DOHH2 (cell line): ENCODE measurements around the gene STUB1.

ENCODE experiments used
- H3F3A ChIP-seq: fragments of 200-600 bp; sonication (generic), shearing (Covaris generic); 2 replicates; pipeline ENCODE4 v1.6.0; 2016; ENCODE audit warnings: antibody characterized with exemption, mild to moderate bottlenecking; ENCODE audit not compliant: control insufficient read depth, insufficient read depth
- H3K27ac ChIP-seq: fragments of 200-600 bp; sonication (generic); 2 replicates; pipeline ENCODE4 v1.5.1; 2014; ENCODE audit warnings: low read depth, mild to moderate bottlenecking, low read length, moderate library complexity
- H3K27me3 ChIP-seq: fragments of 200-600 bp; sonication (generic); 2 replicates; pipeline ENCODE4 v1.6.1; 2014; ENCODE audit warnings: mild to moderate bottlenecking, low read length, mixed read lengths; ENCODE audit not compliant: control insufficient read depth
- H3K36me3 ChIP-seq: fragments of 200-600 bp; sonication (generic); 2 replicates; pipeline ENCODE4 v1.6.1; 2014; ENCODE audit warnings: mild to moderate bottlenecking, low read length, moderate library complexity, mixed read lengths; ENCODE audit not compliant: control insufficient read depth
- H3K4me1 ChIP-seq: fragments of 200-600 bp; sonication (generic); 2 replicates; pipeline ENCODE4 v1.6.1; 2014; ENCODE audit warnings: mild to moderate bottlenecking, low read length, mixed read lengths; ENCODE audit not compliant: control insufficient read depth
- H3K4me2 ChIP-seq: fragments of 200-600 bp; sonication (generic); 2 replicates; pipeline ENCODE4 v1.6.0; 2014; ENCODE audit warnings: mild to moderate bottlenecking, low read length, moderate library complexity
- H3K4me3 ChIP-seq: fragments of 200-600 bp; sonication (generic); 2 replicates; pipeline ENCODE4 v1.5.1; 2014; ENCODE audit warnings: mild to moderate bottlenecking, low read length, mixed read lengths
- H3K79me2 ChIP-seq: fragments of 200-600 bp; sonication (generic); 2 replicates; pipeline ENCODE4 v1.6.1; 2014; ENCODE audit warnings: mild to moderate bottlenecking, low read length, mixed read lengths; ENCODE audit not compliant: control insufficient read depth
- H3K9me2 ChIP-seq: fragments of 200-600 bp; sonication (generic); replicated peaks from 2 replicates; pipeline ENCODE4 v1.6.1; 2014; ENCODE audit warnings: mild to moderate bottlenecking, low read length, mixed read lengths; ENCODE audit not compliant: control insufficient read depth
- H3K9me3 ChIP-seq: fragments of 200-600 bp; sonication (generic); 2 replicates; pipeline ENCODE4 v1.6.1; 2014; ENCODE audit warnings: antibody characterized with exemption, low read length, mixed read lengths; ENCODE audit not compliant: control insufficient read depth, insufficient read depth
- H4K20me1 ChIP-seq: fragments of 200-600 bp; sonication (generic); 2 replicates; pipeline ENCODE4 v1.6.0; 2014; ENCODE audit warnings: low read depth, mild to moderate bottlenecking, antibody characterized with exemption, low read length, moderate library complexity; ENCODE audit not compliant: control insufficient read depth, insufficient read depth
- EZH2phosphoT487 ChIP-seq: fragments of 200-600 bp; sonication (generic); IDR thresholded peaks from 2 replicates; pipeline ENCODE4 v1.6.1; 2017; ENCODE audit warnings: borderline replicate concordance, mild to moderate bottlenecking, antibody characterized with exemption, low read length, moderate library complexity, mixed read lengths
- TF ChIP-seq, protein P1 (sequence below): fragments of 200-600 bp; sonication (generic); IDR thresholded peaks from one replicate; pipeline ENCODE4 v1.5.1; 2014; ENCODE audit warnings: antibody characterized with exemption, mild to moderate bottlenecking, low read depth, low read length; ENCODE audit not compliant: poor library complexity, severe bottlenecking

The STUB1 gene

DNA sequence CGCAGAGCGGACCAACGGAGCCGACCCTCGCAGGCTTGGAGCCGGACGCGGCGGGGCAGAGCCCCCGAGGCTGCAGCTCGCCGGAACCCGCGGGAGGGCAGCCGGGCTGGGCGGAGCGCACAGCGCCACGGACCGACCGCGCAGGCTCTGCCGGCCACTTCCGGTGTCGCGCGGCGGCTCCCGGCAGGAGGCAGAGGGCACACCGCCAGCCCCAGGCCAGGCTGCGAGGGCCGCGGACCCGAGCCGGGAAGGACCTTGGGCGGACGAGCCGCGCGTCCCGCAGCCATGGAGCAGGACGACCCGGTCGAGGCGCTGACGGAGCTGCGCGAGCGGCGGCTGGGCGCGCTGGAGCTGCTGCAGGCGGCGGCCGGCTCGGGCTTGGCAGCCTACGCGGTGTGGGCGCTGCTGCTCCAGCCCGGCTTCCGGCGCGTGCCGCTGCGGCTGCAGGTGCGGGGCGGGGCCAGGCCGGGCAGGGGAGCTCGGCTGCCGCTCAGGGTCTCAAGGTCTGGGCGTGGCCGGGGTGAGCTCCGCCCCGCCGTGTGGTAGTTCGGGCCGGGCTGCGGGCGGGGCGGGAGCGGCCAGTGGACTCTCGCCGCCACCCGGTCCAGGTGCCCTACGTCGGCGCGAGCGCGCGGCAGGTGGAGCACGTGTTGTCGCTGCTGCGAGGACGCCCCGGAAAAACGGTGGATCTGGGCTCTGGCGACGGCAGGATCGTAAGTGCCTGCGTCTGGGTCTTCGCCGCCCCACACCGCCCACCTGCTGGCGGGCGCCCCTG, 41.0 kb downstream of the STUB1 start, which contains the start of gene ANTKMT:
TSS of gene ANTKMT (plus strand) at position 157 of the 775 bp plus-strand sequence. CDS start at position 286, 129 bp downstream.
- peaks cover 59% of the 10 kb centered on the region for H3K4me1 ChIP-seq
- H3F3A ChIP-seq, result peaks cover 11% of the 10 kb centered on the region; the same call in 1 of the 2 replicates
- no peaks in the 10 kb centered on the region for H3K9me3 ChIP-seq
- peaks cover 9% of the 10 kb centered on the region for H3K79me2 ChIP-seq
- H4K20me1 ChIP-seq, result 0 out of 2 replicates have a peak, but pooled peaks cover 4% of the 10 kb centered on the region
- peak within 1 kb of the TSS; percentile 99 for H3K4me3 ChIP-seq
- peaks cover 3% of the 10 kb centered on the region for H3K27me3 ChIP-seq
- peak within 1 kb of the TSS; percentile 93 for H3K27ac ChIP-seq
- peaks cover 26% of the 10 kb centered on the region for H3K36me3 ChIP-seq
- no peaks in the 10 kb centered on the region for H3K9me2 ChIP-seq
- no peak for TF ChIP-seq EZH2phosphoT487
- TF ChIP-seq, protein P1, sequence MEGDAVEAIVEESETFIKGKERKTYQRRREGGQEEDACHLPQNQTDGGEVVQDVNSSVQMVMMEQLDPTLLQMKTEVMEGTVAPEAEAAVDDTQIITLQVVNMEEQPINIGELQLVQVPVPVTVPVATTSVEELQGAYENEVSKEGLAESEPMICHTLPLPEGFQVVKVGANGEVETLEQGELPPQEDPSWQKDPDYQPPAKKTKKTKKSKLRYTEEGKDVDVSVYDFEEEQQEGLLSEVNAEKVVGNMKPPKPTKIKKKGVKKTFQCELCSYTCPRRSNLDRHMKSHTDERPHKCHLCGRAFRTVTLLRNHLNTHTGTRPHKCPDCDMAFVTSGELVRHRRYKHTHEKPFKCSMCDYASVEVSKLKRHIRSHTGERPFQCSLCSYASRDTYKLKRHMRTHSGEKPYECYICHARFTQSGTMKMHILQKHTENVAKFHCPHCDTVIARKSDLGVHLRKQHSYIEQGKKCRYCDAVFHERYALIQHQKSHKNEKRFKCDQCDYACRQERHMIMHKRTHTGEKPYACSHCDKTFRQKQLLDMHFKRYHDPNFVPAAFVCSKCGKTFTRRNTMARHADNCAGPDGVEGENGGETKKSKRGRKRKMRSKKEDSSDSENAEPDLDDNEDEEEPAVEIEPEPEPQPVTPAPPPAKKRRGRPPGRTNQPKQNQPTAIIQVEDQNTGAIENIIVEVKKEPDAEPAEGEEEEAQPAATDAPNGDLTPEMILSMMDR, result no peak
- H3K4me2 ChIP-seq, result peak within 1 kb of the TSS; percentile 96

DNA sequence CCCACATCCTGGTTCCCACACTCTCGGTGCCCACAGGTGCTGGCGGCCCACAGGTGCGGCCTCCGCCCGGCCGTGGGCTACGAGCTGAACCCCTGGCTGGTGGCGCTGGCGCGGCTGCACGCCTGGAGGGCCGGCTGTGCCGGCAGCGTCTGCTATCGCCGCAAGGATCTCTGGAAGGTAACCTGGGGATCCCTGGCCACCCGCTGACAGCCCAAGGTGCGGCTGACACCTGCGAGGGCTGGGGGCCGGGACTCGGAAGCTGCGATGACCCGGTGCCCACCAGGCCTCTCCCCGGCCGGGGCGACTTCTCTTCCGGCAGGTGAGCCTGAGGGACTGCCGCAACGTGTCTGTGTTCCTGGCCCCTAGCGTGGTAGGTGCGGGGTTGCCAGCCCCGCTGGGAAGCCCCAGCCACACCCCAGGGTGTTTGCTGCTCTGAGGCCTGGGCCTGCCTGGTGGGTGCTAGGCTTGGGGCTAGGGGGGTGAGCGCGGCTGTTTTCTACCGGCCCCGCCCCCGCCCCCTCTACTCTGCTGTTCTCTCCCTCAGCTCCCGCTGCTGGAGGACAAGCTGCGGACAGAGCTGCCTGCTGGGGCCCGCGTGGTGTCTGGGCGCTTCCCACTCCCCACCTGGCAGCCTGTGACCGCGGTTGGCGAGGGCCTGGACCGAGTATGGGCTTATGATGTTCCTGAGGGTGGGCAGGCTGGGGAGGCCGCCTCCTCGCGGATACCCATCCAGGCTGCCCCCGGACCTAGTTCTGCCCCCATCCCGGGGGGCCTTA, 41.7 kb downstream of the STUB1 start:
- Histone ChIP-seq H3K4me1 (peaks cover 60% of the 10 kb centered on the region), H3K9me2 (no peaks in the 10 kb centered on the region), H3K36me3 (peaks cover 26% of the 10 kb centered on the region), H3K27ac (no peak overlapping the region), H3K4me2 (peak overlapping the region; percentile 96), H3K9me3 (no peaks in the 10 kb centered on the region), H3K27me3 (no peaks in the 10 kb centered on the region), H3F3A (peaks cover 11% of the 10 kb centered on the region; the same call in 1 of the 2 replicates), H3K79me2 (peaks cover 9% of the 10 kb centered on the region), H4K20me1 (0 out of 2 replicates have a peak, but pooled peaks cover 3% of the 10 kb centered on the region), H3K4me3 (peak overlapping the region; percentile 99)
- TF ChIP-seq EZH2phosphoT487, result no peak
- TF ChIP-seq, protein P1, result no peak

- Histone ChIP-seq H3K27ac (no peak overlapping the region), H3K4me3 (no peak overlapping the region), H3K27me3 (no peaks in the 10 kb centered on the region), H3K79me2 (peaks cover 9% of the 10 kb centered on the region), H4K20me1 (0 out of 2 replicates have a peak, but pooled peaks cover 3% of the 10 kb centered on the region), H3K36me3 (peaks cover 26% of the 10 kb centered on the region), H3K9me2 (no peaks in the 10 kb centered on the region), H3F3A (peaks cover 11% of the 10 kb centered on the region; the same call in 1 of the 2 replicates), H3K4me1 (peaks cover 60% of the 10 kb centered on the region), H3K4me2 (peak overlapping the region; percentile 27), H3K9me3 (no peaks in the 10 kb centered on the region)
- TF ChIP-seq EZH2phosphoT487, result no peak
- TF ChIP-seq, protein P1, result no peak
These were observed 42.8 kb downstream of the STUB1 start for GRCh38 chr16:722835-723633.
